Tibial artery (tissue), 4 donors: Measurements from ENCODE around the gene LIX1L.

Experiments used
- DNase-seq, 2 donors: peaks; one replicate each; pipeline ENCODE4 v3.0.0-alpha.2; 2019
- H3K27ac ChIP-seq, 2 donors: fragments of 200-600 bp; sonication (generic) in 1 of 2; 1 replicate in 1 of 2; 2 replicates in 1 of 2; pipeline ENCODE4 v1.5.1; 2018 to 2019; ENCODE audit warnings: mild to moderate bottlenecking in 1 of 2
- H3K27me3 ChIP-seq, 2 donors: fragments of 200-600 bp; sonication (generic) in 1 of 2; one replicate each; pipeline versions ENCODE4 v1.5.1 to v1.6.0; 2016 to 2019
- H3K36me3 ChIP-seq, 3 donors: fragments of 200-600 bp; sonication (generic) in 2 of 3; one replicate each; pipeline ENCODE4 v1.5.1; 2016 to 2019; ENCODE audit warnings: mild to moderate bottlenecking in 2 of 3
- H3K4me1 ChIP-seq, 4 donors: fragments of 200-600 bp; sonication (generic) in 2 of 4; 1 replicate in 3 of 4; 2 replicates in 1 of 4; pipeline ENCODE4 v1.5.1; 2016 to 2019
- H3K4me3 ChIP-seq, 2 donors: fragments of 200-600 bp; sonication (generic) in 1 of 2; 1 replicate in 1 of 2; 2 replicates in 1 of 2; pipeline ENCODE4 v1.5.1; 2018 to 2019; ENCODE audit warnings: mild to moderate bottlenecking in 2 of 2
- H3K9me3 ChIP-seq, 3 donors: fragments of 200-600 bp; sonication (generic) in 1 of 3; one replicate each; pipeline ENCODE4 v1.5.1; 2016 to 2019
- CTCF ChIP-seq, 2 experiments: fragments of 200-600 bp in 1 of 2; fragments of 450-650 bp in 1 of 2; IDR thresholded peaks; one replicate each; pipeline ENCODE4 v1.5.1; 2017 to 2019; ENCODE audit warnings: antibody characterized with exemption in 2 of 2, mild to moderate bottlenecking in 1 of 2, moderate library complexity in 1 of 2
- intact Hi-C: fragments of 100-400 bp; cut with DNase I; formaldehyde crosslinking; loops from one replicate; pipeline ENCODE4 v1.15.0; 2023; ENCODE audit warnings: low total_unique reads

Gene LIX1L

DNA sequence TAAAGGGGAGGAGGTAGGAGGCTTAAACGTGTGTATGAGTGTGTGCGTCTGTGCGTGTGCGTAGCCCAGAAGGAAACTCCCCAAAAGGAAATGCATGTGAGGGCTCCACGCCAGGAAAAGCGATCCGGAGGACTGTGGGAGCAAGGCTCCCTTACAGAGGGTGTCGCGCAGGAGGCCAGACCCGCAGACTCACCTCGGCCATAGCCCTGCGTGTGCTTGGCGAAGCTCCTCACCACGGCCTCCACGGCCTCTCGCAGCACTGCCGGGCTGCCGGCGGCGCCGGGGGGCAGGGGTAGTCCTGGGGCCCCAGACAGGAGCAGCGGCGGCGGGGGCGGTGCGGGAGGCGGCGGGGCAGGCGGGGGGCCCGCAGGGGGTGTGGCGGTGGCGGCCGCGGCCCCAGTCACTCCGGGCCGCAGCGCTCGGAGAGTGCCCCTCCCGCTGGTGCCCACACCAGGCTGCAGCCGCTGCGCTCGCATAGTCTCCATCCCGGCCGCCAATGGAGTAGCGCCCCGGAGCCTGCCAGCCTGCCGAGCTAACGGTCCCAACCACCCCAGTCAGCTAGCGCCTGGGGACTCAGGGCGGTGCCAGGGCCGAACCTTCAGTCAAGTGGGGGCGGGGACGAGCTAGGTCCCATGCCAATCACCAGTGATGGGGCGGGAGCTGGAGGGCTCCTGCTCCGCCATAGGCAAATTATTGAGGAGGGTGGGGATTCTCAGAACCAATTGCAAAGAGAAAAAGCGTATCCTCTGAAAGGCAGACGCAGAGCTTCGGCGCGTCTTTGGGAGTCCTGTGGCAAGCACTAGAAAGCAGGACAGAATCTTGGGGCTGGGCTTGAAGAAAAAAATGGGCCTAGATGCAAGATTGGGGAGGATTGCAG, at the start of gene LIX1L:
TSS of gene LIX1L (minus strand) at position 575 of the 877 bp plus-strand sequence. CDS start at position 485, 90 bp downstream.
- no peak for TF ChIP-seq CTCF (IDR thresholded peaks at IDR 0.05)
- intact Hi-C loops, result no loop called here
- Histone ChIP-seq H3K36me3 (peaks cover 0 to 4% (median 0%) of the 10 kb centered on the region in 3 donors), H3K4me1 (peaks cover 0 to 69% (median 56%) of the 10 kb centered on the region in 4 donors), H3K27me3 (no peaks in the 10 kb centered on the region), H3K27ac (peak within 1 kb of the TSS; percentile 96 to 99), H3K9me3 (no peaks in the 10 kb centered on the region), H3K4me3 (peak within 1 kb of the TSS; percentile 76 to 79)
- DNase-seq, result peak; percentile 97 to 99

GRCh38 chr1:146001709-146002108, 43.9 kb upstream of the LIX1L start:
- no peaks in the 10 kb centered on the region for H3K27me3 ChIP-seq
- intact Hi-C loops, result no loop called here
- peaks cover 0 to 57% (median 42%) of the 10 kb centered on the region in 4 donors for H3K4me1 ChIP-seq
- H3K9me3 ChIP-seq, result no peaks in the 10 kb centered on the region
- no peaks in the 10 kb centered on the region for H3K36me3 ChIP-seq
- DNase-seq, result peak in 1 of 2 donors; percentile 17
- no peak overlapping the region for H3K4me3 ChIP-seq
- TF ChIP-seq CTCF (IDR thresholded peaks at IDR 0.05), result no peak
- H3K27ac ChIP-seq, result peak overlapping the region in 1 of 2 donors; percentile 21

DNA sequence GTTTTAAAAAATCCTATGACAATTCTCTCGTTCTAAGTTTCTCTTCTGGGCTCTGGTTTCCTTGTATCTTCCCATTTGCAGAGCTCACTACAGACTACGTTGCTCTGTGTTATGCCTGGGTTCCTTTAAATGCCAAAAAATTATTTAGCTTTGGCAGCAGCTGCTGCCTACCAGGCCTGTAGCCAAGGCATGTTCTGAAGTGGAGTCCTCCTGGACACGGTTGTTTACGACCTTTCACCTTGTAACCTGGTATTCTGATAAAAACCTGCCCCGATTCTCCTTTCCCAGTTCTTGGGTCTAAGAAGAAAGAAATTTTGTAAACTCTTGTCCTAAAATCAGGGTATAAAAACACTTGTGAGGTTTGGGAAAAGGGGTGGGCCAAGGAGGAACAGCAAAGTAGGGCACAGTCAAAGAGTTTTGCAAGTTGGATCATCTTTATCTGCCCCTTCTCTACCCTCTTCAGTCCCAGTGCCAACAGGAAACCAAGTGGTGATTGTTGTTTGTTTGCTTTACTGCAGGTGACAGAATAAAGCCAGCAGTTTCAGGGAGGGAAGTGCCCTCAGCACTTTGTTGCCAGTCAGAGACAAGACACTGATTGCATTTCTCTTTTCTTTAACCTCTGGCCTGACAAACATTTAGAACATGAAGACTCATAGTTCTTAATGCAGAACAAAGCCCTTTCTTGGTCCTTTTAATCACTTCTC, 41.7 kb upstream of the LIX1L start:
- Histone ChIP-seq H3K27ac (peak overlapping the region; percentile 85 to 90), H3K4me3 (peak overlapping the region; percentile 0 to 1), H3K27me3 (no peaks in the 10 kb centered on the region), H3K9me3 (no peaks in the 10 kb centered on the region), H3K36me3 (peaks cover 8 to 15% (median 12%) of the 10 kb centered on the region in 3 donors), H3K4me1 (peaks cover 0 to 46% (median 33%) of the 10 kb centered on the region in 4 donors)
- peak; percentile 61 to 78 for DNase-seq
- no peak for TF ChIP-seq CTCF (IDR thresholded peaks at IDR 0.05)
- intact Hi-C loops, result no loop called here

- peak; percentile 6 to 12 for TF ChIP-seq CTCF (IDR thresholded peaks at IDR 0.05)
- Histone ChIP-seq H3K9me3 (no peaks in the 10 kb centered on the region), H3K27ac (peak overlapping the region; percentile 85 to 90), H3K27me3 (no peaks in the 10 kb centered on the region), H3K4me1 (peaks cover 0 to 64% (median 44%) of the 10 kb centered on the region in 4 donors), H3K36me3 (peaks cover 26 to 33% (median 30%) of the 10 kb centered on the region in 3 donors), H3K4me3 (peak overlapping the region; percentile 68 to 77)
- intact Hi-C loops, result no loop called here
- DNase-seq, result no peak
These were observed 39.9 kb upstream of the LIX1L start for GRCh38 chr1:145997718-145998023.

GRCh38 chr1:145997016-145997717, 39.4 kb upstream of the LIX1L start:
- Histone ChIP-seq H3K4me1 (peaks cover 0 to 69% (median 48%) of the 10 kb centered on the region in 4 donors), H3K36me3 (peaks cover 31 to 36% (median 35%) of the 10 kb centered on the region in 3 donors), H3K27me3 (no peaks in the 10 kb centered on the region), H3K4me3 (peak overlapping the region; percentile 68 to 77), H3K27ac (peak overlapping the region; percentile 85 to 90), H3K9me3 (no peaks in the 10 kb centered on the region)
- peak; percentile 66 to 74 for DNase-seq
- intact Hi-C loops, result no loop called here
- TF ChIP-seq CTCF (IDR thresholded peaks at IDR 0.05), result no peak
